WTC11 (cell line): ENCODE results near the gene TGFBR2. TPM values are rescaled to one million over a fixed set of nuclear protein-coding genes. Genes with fewer than 3 reads are reported as not detected.

ENCODE experiments used
- ATAC-seq: fragments of 200-7000 bp; cut with Tn5 transposase; 2 replicates; pipeline ENCODE4 v1.10.0; 2021; ENCODE audit warnings: mild to moderate bottlenecking, moderate library complexity
- CTCF ChIA-PET: fragments of 300-600 bp; sonication (Branson Sonifier 250); formaldehyde crosslinking; loops from one replicate; lab custom pipeline; 2021; ENCODE audit warnings: antibody characterized with exemption; lab: Charles Lee
- POLR2A ChIA-PET: fragments of 350-600 bp; sonication (Branson Sonifier 250); formaldehyde crosslinking; loops from one replicate; lab custom pipeline; 2021; ENCODE audit warnings: antibody characterized with exemption; lab: Charles Lee
- DNase-seq: peaks from one replicate; pipeline ENCODE4 v3.0.0; 2021; ENCODE audit warnings: low spot score
- H3K27ac Mint-ChIP-seq: 2 replicates; pipeline ENCODE4 v1.8.0; 2021; ENCODE audit warnings: mixed read lengths
- H3K27me3 Mint-ChIP-seq: 2 replicates; pipeline ENCODE4 v1.8.0; 2021; ENCODE audit warnings: low read depth, mild to moderate bottlenecking, moderate library complexity, mixed read lengths
- H3K36me3 Mint-ChIP-seq: 2 replicates; pipeline ENCODE4 v1.8.0; 2021; ENCODE audit warnings: mixed read lengths
- H3K4me1 Mint-ChIP-seq: 2 replicates; pipeline ENCODE4 v1.8.0; 2022; ENCODE audit warnings: mixed read lengths
- H3K4me3 Mint-ChIP-seq: 2 replicates; pipeline ENCODE4 v1.8.0; 2021; ENCODE audit warnings: mild to moderate bottlenecking, moderate library complexity, mixed read lengths
- H3K9me3 Mint-ChIP-seq: 2 replicates; pipeline ENCODE4 v1.8.0; 2021; ENCODE audit warnings: mixed read lengths
- CREB1 ChIP-seq: sonication (generic); formaldehyde crosslinking; IDR thresholded peaks from 2 replicates; pipeline ENCODE4 v1.8.0; 2023; ENCODE audit warnings: mild to moderate bottlenecking, missing genetic modification reagents
- FOXJ3 ChIP-seq: sonication (generic); formaldehyde crosslinking; IDR thresholded peaks from 2 replicates; pipeline ENCODE4 v1.9.0; 2021; ENCODE audit warnings: missing genetic modification reagents, mild to moderate bottlenecking, borderline replicate concordance
- MAX ChIP-seq: sonication (generic); formaldehyde crosslinking; IDR thresholded peaks from 2 replicates; pipeline ENCODE4 v1.8.0; 2022; ENCODE audit warnings: mild to moderate bottlenecking, missing genetic modification reagents
- MYBL2 ChIP-seq: sonication (generic); formaldehyde crosslinking; IDR thresholded peaks from 2 replicates; pipeline ENCODE4 v1.8.1; 2023; ENCODE audit warnings: mild to moderate bottlenecking, moderate library complexity, missing genetic modification reagents
- NFYB ChIP-seq: sonication (generic); formaldehyde crosslinking; conservative IDR thresholded peaks from 2 replicates; pipeline ENCODE4 v1.8.0; 2022; ENCODE audit warnings: low read depth, missing genetic modification reagents
- NR3C1 ChIP-seq: sonication (generic); formaldehyde crosslinking; conservative IDR thresholded peaks from 2 replicates; pipeline ENCODE4 v1.8.1; 2023; ENCODE audit warnings: low read depth, mild to moderate bottlenecking, missing genetic modification reagents
- OVOL2 ChIP-seq: fragments of 250-450 bp; sonication (Bioruptor Pico); IDR thresholded peaks from 2 replicates; pipeline ENCODE4 v1.9.0; 2021; ENCODE audit warnings: mild to moderate bottlenecking, borderline replicate concordance
- RELA ChIP-seq: sonication (generic); formaldehyde crosslinking; IDR thresholded peaks from 2 replicates; pipeline ENCODE4 v1.8.1; 2022; ENCODE audit warnings: missing genetic modification reagents, mild to moderate bottlenecking, borderline replicate concordance
- RORB ChIP-seq: fragments of 250-450 bp; sonication (Bioruptor Pico); IDR thresholded peaks from 2 replicates; pipeline ENCODE4 v1.9.0; 2021; ENCODE audit warnings: mild to moderate bottlenecking
- SOX15 ChIP-seq: fragments of 250-450 bp; sonication (Bioruptor Pico); IDR thresholded peaks from 2 replicates; pipeline ENCODE4 v1.9.0; 2021; ENCODE audit warnings: mild to moderate bottlenecking
- ZMAT4 ChIP-seq: fragments of 250-450 bp; sonication (Bioruptor Pico); IDR thresholded peaks from 2 replicates; pipeline ENCODE4 v1.9.0; 2021; ENCODE audit warnings: mild to moderate bottlenecking
- ZNF121 ChIP-seq: sonication (generic); formaldehyde crosslinking; IDR thresholded peaks from 2 replicates; pipeline ENCODE4 v1.8.0; 2023; ENCODE audit warnings: missing genetic modification reagents
- ZNF138 ChIP-seq: sonication (generic); formaldehyde crosslinking; conservative IDR thresholded peaks from 2 replicates; pipeline ENCODE4 v1.8.1; 2022; ENCODE audit warnings: mild to moderate bottlenecking, moderate library complexity, missing genetic modification reagents
- ZNF263 ChIP-seq: sonication (generic); formaldehyde crosslinking; IDR thresholded peaks from 2 replicates; pipeline ENCODE4 v1.8.1; 2022; ENCODE audit warnings: low read depth, mild to moderate bottlenecking, moderate library complexity, missing genetic modification reagents
- ZNF317 ChIP-seq: sonication (generic); formaldehyde crosslinking; IDR thresholded peaks from 2 replicates; pipeline ENCODE4 v1.8.1; 2023; ENCODE audit warnings: low read depth, mild to moderate bottlenecking, moderate library complexity, missing genetic modification reagents, borderline replicate concordance
- total RNA-seq: library from RNA; stranded (reverse); gene quantifications from 3 replicates; pipeline ENCODE4 v1.2.3, GENCODE V29; 2021
- TF ChIP-seq, protein P1 (sequence below): sonication (generic); formaldehyde crosslinking; conservative IDR thresholded peaks from 2 replicates; pipeline ENCODE4 v1.8.1; 2022; ENCODE audit warnings: mild to moderate bottlenecking, missing genetic modification reagents
- TF ChIP-seq, protein P2 (sequence below): sonication (generic); formaldehyde crosslinking; IDR thresholded peaks from 2 replicates; pipeline ENCODE4 v1.8.1; 2023; ENCODE audit warnings: mild to moderate bottlenecking, missing genetic modification reagents, moderate library complexity
- TF ChIP-seq, protein P3 (sequence below): sonication (generic); formaldehyde crosslinking; IDR thresholded peaks from 2 replicates; pipeline ENCODE4 v1.8.0; 2022; ENCODE audit warnings: missing genetic modification reagents
- TF ChIP-seq, protein P4 (sequence below): sonication (generic); formaldehyde crosslinking; conservative IDR thresholded peaks from 2 replicates; pipeline ENCODE4 v1.8.1; 2023; ENCODE audit warnings: mild to moderate bottlenecking, low read depth, missing genetic modification reagents, moderate library complexity
- TF ChIP-seq, protein P5 (sequence below): fragments of 250-450 bp; sonication (Bioruptor Pico); conservative IDR thresholded peaks from 2 replicates; pipeline ENCODE4 v1.9.0; 2021; ENCODE audit warnings: mild to moderate bottlenecking

TGFBR2 gene
- total RNA-seq, 1 experiment from 2014 or later, result 9.6 TPM

- H3K4me3 Mint-ChIP-seq, result no peak overlapping the region
- no peaks in the 10 kb centered on the region for H3K9me3 Mint-ChIP-seq
- peaks cover 47% of the 10 kb centered on the region for H3K36me3 Mint-ChIP-seq
- no peak overlapping the region for H3K27ac Mint-ChIP-seq
- H3K4me1 Mint-ChIP-seq, result peaks cover 63% of the 10 kb centered on the region
- TF ChIP-seq, protein P1, sequence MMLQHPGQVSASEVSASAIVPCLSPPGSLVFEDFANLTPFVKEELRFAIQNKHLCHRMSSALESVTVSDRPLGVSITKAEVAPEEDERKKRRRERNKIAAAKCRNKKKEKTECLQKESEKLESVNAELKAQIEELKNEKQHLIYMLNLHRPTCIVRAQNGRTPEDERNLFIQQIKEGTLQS (CRISPR knock-in tag), result no peak
- TF ChIP-seq RORB (no peak), ZMAT4 (CRISPR knock-in tag) (no peak)
- TF ChIP-seq, protein P2, sequence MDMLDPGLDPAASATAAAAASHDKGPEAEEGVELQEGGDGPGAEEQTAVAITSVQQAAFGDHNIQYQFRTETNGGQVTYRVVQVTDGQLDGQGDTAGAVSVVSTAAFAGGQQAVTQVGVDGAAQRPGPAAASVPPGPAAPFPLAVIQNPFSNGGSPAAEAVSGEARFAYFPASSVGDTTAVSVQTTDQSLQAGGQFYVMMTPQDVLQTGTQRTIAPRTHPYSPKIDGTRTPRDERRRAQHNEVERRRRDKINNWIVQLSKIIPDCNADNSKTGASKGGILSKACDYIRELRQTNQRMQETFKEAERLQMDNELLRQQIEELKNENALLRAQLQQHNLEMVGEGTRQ (CRISPR knock-in tag), result no peak
- CTCF ChIA-PET, result interaction anchor here (4.9 kb wide), 1 partner anchor 492 kb away, joined by 18 read pairs; no protein-coding TSS in a partner anchor
- POLR2A ChIA-PET, result no interaction called here
- DNase-seq (no peak), ATAC-seq (no peak)
- H3K27me3 Mint-ChIP-seq, result no peaks in the 10 kb centered on the region
Measured at GRCh38 chr3:30691249-30691880, 85.0 kb downstream of the TGFBR2 start.

DNA sequence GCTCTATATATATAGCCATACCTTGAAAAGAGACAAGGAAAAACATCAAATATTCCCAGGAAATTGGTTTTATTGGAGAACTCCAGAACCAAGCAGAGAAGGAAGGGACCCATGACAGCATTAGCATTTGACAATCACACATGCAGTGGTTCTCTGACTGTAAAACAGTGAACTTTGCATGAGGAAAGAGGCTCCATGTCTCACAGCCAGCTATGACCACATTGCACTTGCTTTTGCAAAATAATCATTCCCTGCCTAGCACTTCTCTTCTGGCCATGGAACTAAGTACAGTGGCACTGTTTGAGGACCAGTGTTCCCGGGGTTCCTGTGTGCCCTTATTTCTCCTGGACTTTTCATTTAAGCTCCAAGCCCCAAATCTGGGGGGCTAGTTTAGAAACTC, 85.5 kb downstream of the TGFBR2 start:
- H3K27me3 Mint-ChIP-seq, result no peaks in the 10 kb centered on the region
- ATAC-seq (no peak), DNase-seq (no peak)
- no peak overlapping the region for H3K4me3 Mint-ChIP-seq
- TF ChIP-seq, protein P3, sequence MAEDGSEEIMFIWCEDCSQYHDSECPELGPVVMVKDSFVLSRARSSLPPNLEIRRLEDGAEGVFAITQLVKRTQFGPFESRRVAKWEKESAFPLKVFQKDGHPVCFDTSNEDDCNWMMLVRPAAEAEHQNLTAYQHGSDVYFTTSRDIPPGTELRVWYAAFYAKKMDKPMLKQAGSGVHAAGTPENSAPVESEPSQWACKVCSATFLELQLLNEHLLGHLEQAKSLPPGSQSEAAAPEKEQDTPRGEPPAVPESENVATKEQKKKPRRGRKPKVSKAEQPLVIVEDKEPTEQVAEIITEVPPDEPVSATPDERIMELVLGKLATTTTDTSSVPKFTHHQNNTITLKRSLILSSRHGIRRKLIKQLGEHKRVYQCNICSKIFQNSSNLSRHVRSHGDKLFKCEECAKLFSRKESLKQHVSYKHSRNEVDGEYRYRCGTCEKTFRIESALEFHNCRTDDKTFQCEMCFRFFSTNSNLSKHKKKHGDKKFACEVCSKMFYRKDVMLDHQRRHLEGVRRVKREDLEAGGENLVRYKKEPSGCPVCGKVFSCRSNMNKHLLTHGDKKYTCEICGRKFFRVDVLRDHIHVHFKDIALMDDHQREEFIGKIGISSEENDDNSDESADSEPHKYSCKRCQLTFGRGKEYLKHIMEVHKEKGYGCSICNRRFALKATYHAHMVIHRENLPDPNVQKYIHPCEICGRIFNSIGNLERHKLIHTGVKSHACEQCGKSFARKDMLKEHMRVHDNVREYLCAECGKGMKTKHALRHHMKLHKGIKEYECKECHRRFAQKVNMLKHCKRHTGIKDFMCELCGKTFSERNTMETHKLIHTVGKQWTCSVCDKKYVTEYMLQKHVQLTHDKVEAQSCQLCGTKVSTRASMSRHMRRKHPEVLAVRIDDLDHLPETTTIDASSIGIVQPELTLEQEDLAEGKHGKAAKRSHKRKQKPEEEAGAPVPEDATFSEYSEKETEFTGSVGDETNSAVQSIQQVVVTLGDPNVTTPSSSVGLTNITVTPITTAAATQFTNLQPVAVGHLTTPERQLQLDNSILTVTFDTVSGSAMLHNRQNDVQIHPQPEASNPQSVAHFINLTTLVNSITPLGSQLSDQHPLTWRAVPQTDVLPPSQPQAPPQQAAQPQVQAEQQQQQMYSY (CRISPR knock-in tag), result no peak
- TF ChIP-seq, protein P4, sequence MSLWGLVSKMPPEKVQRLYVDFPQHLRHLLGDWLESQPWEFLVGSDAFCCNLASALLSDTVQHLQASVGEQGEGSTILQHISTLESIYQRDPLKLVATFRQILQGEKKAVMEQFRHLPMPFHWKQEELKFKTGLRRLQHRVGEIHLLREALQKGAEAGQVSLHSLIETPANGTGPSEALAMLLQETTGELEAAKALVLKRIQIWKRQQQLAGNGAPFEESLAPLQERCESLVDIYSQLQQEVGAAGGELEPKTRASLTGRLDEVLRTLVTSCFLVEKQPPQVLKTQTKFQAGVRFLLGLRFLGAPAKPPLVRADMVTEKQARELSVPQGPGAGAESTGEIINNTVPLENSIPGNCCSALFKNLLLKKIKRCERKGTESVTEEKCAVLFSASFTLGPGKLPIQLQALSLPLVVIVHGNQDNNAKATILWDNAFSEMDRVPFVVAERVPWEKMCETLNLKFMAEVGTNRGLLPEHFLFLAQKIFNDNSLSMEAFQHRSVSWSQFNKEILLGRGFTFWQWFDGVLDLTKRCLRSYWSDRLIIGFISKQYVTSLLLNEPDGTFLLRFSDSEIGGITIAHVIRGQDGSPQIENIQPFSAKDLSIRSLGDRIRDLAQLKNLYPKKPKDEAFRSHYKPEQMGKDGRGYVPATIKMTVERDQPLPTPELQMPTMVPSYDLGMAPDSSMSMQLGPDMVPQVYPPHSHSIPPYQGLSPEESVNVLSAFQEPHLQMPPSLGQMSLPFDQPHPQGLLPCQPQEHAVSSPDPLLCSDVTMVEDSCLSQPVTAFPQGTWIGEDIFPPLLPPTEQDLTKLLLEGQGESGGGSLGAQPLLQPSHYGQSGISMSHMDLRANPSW (CRISPR knock-in tag), result no peak
- TF ChIP-seq CREB1 (no peak), FOXJ3 (CRISPR knock-in tag) (no peak), MAX (no peak), MYBL2 (CRISPR knock-in tag) (no peak), RELA (CRISPR knock-in tag) (no peak), OVOL2 (CRISPR knock-in tag) (no peak), NR3C1 (no peak), ZNF138 (no peak), NFYB (no peak), ZNF121 (CRISPR knock-in tag) (no peak), ZNF317 (CRISPR knock-in tag) (no peak), ZNF263 (CRISPR knock-in tag) (no peak), SOX15 (CRISPR knock-in tag) (no peak)
- TF ChIP-seq, protein P5, sequence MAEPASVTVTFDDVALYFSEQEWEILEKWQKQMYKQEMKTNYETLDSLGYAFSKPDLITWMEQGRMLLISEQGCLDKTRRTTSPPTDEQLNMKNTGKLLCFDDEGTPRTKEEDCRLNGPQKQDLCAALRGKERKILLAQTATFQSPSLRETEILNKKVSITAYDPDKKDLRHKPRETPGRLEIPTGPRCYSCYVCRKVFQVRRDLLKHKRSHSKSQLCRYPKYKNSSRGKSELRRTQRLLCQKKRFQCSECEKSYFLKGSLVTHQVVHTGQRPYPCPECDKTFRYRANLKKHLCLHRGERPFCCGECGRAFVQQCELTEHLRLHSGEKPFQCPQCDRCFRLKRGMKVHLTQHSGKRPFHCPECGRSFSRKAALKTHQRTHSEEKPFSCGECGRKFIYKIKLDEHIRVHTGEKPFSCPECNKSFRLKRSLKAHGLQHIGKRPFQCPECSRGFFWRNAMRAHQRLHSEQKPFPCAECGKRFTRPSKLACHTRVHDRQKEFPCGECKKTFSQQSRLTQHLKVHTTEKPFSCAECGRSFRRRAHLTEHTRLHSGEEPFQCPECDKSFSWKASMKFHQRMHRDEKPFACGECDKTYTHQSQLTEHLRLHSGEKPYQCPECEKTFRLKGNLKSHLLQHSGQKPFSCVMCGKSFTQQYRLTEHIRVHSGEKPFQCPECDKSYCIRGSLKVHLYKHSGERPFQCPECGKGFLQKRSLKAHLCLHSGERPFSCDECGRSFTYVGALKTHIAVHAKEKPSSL, result no peak
- TF ChIP-seq, protein P1 (CRISPR knock-in tag), result no peak
- POLR2A ChIA-PET, result no interaction called here
- no peaks in the 10 kb centered on the region for H3K9me3 Mint-ChIP-seq
- peaks cover 68% of the 10 kb centered on the region for H3K4me1 Mint-ChIP-seq
- no peak overlapping the region for H3K27ac Mint-ChIP-seq
- CTCF ChIA-PET, result interaction anchor here (4.9 kb wide), 1 partner anchor 493 kb away, joined by 18 read pairs; no protein-coding TSS in a partner anchor
- peaks cover 47% of the 10 kb centered on the region for H3K36me3 Mint-ChIP-seq
